C1 segment of cervical spinal cord (tissue), 14 donors: ENCODE results near the gene GALK1.
"Not testable (repeated sequence)": the region's sequence is repeated elsewhere in the genome, so short reads cannot be mapped to it uniquely, and the experiment has no call there.

Experiments used
- DNase-seq, 14 donors: peaks; one replicate each; lab custom pipeline; 2025; lab: John Stamatoyannopoulos, UW

GALK1 gene

DNA sequence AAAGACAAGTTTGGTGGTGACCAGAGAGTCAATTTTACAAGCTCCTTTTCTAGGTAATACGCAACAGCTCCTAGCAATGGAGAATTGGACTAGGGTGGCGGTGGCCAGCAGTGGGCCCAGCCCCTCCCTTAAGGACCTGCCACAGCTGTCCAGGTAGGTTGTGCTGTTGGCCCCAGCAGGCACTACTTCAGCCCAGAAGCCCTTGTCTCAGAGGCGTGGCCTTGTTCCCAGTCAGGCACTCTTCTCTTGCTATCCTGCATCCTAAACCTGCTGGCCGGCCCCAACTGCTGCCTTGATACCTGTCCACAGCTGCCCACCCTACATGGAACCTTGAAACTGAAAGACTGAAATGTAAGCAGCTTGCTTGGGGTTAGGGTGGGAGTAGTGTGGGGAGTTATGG is 989 bp upstream of the GALK1 start:
- no peak for DNase-seq

DNA sequence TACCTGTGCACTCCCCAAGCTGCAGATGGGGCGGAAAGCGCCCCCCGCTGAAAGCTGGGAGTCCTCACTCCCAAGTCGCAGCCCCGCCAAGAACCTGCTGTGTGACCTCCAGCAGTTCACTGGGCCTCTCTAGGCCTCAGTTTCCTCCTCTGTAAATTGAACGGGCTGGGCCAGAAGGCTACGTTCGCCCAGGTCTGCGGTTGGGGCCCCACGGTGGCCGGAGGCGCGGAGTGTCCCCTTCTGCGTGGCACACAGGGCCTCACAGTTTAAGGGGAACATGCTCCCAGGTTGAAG is 628 bp downstream of the GALK1 start:
- peak in 1 of 14 donors; percentile 38 for DNase-seq

DNA sequence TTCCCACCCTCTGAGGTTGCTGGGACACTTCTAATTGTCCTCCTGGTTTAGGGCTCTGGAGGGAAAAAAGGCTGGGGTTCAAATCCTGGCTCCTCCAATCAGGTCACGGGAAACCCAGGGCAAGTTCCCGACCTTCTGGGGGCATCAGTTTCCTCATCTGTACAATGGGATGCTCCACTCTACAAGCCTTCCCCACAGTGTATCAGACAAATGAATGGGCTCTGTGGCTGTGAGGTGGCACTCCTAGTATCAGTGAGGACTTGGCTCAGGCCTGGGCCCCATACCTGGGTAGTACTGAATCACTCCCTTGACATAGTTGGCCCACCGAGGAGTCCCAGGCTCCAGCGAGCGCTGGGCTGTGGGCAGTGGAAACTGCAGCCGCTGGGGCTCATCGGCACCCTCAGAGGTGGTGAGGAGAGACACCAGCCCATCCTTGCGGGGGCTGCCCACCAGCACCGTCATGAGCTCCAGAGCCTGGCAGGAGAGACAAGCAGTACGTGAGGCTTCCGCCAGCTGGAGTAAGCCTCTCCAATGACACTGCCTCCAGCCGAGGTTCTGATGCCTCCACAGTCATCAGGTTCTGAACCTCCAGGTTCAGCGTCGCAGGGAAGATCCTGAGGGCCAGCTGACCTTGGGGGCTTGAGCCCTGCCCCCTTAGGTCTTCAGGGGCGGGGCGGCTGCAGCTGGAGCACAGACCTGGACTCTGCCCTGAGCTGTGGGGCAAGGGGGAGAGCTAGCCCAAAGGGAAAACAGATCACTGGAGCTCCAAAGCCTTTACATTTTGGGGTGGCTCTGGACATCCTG is 1.2 kb downstream of the GALK1 start:
- DNase-seq: no peak

GRCh38 chr17:75763269-75763607 is 1.8 kb downstream of the GALK1 start:
- no peak for DNase-seq

DNA sequence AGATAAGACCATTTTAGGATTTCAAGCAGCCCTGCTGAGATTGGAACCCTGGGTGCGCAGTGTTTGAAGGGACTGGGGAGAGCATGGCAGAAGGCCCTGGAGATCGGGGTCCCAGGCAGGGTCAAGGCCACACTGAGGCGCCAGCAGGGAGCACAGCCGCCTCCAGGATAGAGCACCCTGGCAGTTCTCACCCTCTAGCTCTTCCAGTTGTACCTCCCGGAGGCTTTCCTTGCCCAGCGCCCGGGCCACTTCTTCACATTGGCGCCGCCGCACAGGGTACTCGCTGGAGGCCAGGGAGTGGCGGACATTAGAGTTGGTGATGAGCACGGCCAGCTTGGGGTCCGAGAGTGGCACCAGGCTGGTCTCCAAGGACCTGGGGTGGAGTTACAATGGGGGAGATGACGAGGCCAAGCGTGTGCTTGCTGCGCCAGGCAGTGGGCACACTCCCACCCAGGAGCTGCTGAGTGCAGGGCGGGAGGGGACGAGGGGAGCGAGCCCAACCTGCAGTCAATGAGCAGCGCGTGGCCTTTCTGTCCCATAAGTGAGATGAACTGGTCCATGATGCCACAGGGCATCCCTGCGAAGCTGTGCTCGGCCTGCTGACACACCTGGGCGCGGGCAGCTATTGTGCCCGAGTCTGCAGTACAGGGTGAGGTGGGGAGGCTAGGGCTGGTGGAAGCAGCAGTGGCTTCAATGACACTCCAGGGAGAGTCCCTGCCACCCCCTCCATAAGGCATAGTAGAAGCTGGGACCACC is 2.3 kb downstream of the GALK1 start:
- no peak for DNase-seq

DNA sequence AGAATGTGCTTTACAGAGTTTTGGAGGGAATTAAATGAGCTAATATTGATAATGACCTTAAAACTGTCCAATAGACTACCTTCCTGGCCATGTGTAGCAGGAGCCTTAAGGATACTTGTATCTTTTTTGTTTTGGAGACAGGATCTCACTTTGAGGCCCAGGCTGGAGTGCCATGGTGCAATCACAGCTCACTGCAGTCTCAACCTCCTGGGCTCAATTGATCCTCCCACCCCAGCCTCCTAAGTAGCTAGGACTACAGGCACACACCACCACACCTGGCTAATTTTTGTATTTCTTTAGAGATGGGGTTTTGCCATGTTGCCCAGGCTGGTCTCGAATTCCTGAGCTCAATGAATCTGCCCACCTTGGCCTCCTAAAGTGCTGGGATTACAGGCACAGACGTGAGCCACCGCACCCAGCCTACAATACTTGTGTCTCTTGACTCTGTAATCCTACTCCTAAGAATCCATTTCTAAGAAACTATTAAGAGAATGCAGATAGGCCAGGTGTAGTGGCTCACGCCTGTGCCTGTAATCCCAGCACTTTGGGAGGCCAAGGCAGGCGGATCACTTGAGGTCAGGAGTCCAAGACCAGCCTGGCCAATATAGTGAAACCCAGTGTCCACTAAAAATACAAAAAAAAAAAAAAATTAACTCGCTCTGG is 4.9 kb downstream of the GALK1 start:
- DNase-seq: not testable (repeated sequence)

GRCh38 chr17:75759457-75759856 is 5.5 kb downstream of the GALK1 start:
- DNase-seq: no peak

DNA sequence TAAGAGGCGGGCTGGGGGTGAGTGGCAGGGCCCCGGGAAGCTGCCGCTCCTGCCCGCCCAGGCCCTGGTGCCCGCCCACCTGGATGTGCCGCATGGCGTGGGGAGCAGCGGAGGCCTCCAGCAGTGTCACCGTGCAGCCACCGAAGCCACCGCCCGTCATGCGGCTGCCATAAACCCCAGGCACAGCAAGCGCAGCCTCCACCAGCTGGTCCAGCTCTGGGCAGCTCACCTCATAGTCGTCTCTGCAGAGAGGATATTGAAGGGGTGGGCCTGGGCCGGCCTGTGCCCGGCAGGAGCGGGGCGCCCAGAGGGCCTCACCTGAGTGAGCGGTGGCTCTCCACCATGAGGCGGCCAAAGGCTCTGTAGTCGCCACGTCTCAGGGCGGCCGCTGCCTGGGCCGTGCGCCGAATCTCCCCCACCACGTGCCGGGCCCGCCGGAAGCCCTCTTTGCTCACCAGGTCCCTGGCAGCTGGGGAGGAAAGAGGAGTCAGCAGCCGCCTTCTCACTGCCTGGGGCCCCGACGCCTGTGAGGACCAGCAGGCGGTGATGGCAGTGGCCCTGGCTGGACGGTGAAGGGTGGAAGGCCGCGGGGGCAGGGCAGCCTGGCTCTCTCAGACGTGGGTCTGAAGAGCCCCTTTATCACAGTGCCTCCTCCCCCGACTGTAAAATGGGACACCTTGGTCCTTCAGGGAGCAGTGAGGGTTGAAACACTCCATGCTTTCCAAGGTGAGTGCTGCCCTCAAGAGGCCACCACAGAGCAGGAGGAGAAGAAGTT is 6.7 kb downstream of the GALK1 start:
- no peak for DNase-seq

DNA sequence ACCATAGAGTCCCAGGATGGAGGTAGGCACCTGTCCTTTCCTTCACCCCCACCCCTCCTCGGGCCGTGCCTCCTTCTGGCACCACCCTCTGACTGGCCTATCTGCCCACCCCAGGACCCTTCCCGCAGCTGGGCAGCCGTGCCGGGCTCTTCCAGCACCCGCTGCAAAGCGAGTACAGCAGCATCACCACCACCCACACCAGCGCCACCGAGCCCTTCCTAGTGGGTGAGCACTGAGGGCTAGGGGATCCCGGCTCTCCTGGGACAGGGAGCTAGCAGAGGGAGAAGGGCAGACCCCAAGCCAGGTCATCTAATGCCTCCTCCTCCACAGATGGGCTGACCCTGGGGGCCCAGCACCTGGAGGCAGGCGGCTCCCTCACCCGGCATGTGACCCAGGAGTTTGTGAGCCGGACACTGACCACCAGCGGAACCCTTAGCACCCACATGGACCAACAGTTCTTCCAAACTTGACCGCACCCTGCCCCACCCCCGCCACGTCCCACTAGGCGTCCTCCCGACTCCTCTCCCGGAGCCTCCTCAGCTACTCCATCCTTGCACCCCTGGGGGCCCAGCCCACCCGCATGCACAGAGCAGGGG is 7.8 kb downstream of the GALK1 start:
- no peak for DNase-seq

- DNase-seq: no peak
Measured at GRCh38 chr17:75756451-75757085, 8.4 kb downstream of the GALK1 start.

DNA sequence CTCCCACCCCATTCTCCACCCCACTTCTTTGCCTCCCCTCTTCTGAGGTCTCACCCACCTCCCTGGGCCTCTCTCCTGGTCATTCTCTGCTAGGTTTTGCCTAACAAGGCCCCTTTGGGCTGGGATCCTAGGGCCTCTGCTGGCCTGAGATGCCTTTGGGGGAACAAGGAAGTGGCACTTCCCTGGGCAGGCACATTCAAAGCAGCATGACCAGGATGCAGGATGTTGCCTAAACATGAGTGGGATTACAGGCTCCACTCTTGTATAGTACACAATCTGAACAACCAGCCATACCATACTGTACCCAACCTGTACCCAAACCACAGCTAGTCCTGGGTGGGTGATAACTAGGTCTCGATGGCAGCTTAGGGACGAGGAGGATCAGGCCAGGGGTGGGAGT is 9.0 kb downstream of the GALK1 start:
- no peak for DNase-seq

DNA sequence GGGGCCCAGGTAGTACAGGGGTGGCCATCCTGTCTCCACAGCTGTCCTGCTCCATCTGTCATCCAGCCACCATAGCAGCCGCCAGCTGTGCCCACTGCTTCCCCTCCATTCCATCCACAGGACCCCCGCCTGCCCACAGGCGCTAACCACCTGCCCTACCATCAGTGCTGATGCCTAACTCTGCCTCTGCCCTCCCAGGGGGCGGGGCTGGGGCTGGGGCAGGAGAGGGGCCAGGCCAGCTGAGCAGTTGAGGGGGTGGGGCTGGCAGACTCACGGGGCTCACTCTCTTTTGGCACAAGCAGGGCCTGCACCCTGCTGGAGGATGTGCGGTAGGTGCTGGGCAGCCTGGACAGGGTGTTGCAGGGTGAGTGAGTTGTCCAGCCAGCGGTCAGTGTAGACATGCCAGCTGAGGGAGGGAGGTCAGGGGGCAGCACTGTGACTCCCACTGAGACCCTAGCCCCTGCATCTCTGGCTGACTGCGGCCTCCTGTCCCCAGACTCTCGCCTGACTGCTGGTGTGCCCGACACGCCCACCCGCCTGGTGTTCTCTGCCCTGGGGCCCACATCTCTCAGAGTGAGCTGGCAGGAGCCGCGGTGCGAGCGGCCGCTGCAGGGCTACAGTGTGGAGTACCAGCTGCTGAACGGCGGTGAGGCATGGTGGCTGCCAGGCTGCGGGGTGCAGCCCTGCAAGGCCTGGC is 9.6 kb downstream of the GALK1 start:
- no peak for DNase-seq

DNA sequence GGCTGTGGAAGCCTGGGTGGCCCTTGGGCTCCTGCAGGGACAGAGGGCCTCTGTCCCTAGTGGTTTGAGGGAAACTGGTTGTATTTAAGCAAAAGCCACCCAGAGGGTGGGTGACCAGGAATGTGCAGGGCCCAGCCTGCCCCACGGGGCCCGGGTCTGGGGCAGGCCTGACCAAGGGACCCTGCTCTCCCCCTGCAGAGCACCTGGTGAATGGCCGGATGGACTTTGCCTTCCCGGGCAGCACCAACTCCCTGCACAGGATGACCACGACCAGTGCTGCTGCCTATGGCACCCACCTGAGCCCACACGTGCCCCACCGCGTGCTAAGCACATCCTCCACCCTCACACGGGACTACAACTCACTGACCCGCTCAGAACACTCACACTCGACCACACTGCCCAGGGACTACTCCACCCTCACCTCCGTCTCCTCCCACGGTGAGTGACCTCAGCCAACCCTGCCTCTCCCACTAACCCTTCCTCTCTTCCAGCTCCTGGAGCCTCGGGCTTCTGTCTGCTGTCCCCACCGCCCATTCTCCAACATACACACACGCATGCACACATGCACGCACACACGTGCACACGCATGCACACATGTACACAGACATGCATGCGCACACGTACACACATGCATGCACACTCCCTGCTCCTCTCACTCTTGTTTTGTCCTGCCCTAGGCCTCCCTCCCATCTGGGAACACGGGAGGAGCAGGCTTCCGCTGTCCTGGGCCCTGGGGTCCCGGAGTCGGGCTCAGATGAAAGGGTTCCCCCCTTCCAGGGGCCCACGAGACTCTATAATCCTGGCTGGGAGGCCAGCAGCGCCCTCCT is 10.4 kb downstream of the GALK1 start:
- DNase-seq: no peak

- peak in 11 of 14 donors; percentile 27 to 79 (median 56) for DNase-seq
Measured at GRCh38 chr17:75753514-75754377, 11.2 kb downstream of the GALK1 start.

- no peak for DNase-seq
Measured at GRCh38 chr17:75752802-75753513, 12.0 kb downstream of the GALK1 start.

- no peak for DNase-seq
Measured at GRCh38 chr17:75752405-75752709, 12.6 kb downstream of the GALK1 start.

DNA sequence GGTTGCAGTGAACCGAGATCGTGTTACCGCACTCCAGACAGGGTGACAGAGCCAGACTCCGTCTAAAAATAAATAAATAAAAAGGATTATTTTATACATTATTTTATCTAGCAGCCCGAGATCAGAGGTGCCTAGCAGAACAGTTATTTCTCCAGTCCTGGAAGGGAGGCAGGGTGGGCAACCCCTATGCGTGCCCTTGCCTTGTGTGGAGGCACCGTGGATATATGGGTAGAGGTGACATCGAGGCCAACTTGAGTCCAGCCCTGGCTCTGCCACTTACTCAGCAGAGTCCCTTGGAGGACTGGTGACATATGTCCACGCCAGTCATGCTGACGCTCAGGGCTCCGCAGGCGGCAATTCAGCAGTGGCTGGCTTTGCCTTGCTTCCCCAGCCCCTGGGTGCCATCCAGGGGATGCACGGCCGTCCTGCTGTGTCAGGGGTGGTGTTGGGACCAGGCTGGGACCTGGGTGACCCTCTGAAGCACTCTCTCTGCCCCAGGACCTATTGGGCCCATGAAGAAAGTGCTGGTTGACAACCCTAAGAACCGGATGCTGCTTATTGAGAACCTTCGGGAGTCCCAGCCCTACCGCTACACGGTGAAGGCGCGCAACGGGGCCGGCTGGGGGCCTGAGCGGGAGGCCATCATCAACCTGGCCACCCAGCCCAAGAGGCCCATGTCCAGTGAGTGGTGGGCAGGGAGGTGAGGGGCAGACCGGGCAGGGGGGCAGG is 13.2 kb downstream of the GALK1 start:
- DNase-seq: no peak
